ENCODE results near the gene DSCAM.
"Not testable (repeated sequence)": the region's sequence is repeated elsewhere in the genome, so short reads cannot be mapped to it uniquely, and the experiment has no call there.

Gene DSCAM

GRCh38 chr21:40299451-40299850, 547.5 kb downstream of the DSCAM start:
- Histone ChIP-seq H3K4me1 (ENCODE audit: control insufficient read depth, insufficient read depth, low read length) (no peaks in the 10 kb centered on the region), H3K27me3 (ENCODE audit: control insufficient read depth, insufficient read depth, low read length) (no peaks in the 10 kb centered on the region), H3K9ac (ENCODE audit: low read length) (no peak overlapping the region), H3K36me3 (ENCODE audit: control insufficient read depth, insufficient read depth, low read length) (no peaks in the 10 kb centered on the region), H3K4me3 (ENCODE audit: low read length) (no peak overlapping the region), H3K9me3 (ENCODE audit: control insufficient read depth, low read length) (no peaks in the 10 kb centered on the region)

- Histone ChIP-seq H3K36me3 (ENCODE audit: control insufficient read depth, insufficient read depth, low read length) (no peaks in the 10 kb centered on the region), H3K9ac (ENCODE audit: low read length) (no peak overlapping the region), H3K4me1 (ENCODE audit: control insufficient read depth, insufficient read depth, low read length) (no peaks in the 10 kb centered on the region), H3K27me3 (ENCODE audit: control insufficient read depth, insufficient read depth, low read length) (no peaks in the 10 kb centered on the region), H3K9me3 (ENCODE audit: control insufficient read depth, low read length) (no peaks in the 10 kb centered on the region), H3K4me3 (ENCODE audit: low read length) (no peak overlapping the region)
These were observed 552.6 kb downstream of the DSCAM start for GRCh38 chr21:40294345-40294744.

GRCh38 chr21:40291560-40291959, 555.4 kb downstream of the DSCAM start:
- no peak overlapping the region for H3K9ac ChIP-seq (ENCODE audit: low read length)
- no peaks in the 10 kb centered on the region for H3K9me3 ChIP-seq (ENCODE audit: control insufficient read depth, low read length)

GRCh38 chr21:40284409-40284808, 562.5 kb downstream of the DSCAM start:
- Histone ChIP-seq H3K36me3 (ENCODE audit: control insufficient read depth, insufficient read depth, low read length) (no peaks in the 10 kb centered on the region), H3K4me3 (ENCODE audit: low read length) (no peak overlapping the region), H3K9me3 (ENCODE audit: control insufficient read depth, low read length) (no peaks in the 10 kb centered on the region), H3K27me3 (ENCODE audit: control insufficient read depth, insufficient read depth, low read length) (no peaks in the 10 kb centered on the region), H3K9ac (ENCODE audit: low read length) (no peak overlapping the region), H3K4me1 (ENCODE audit: control insufficient read depth, insufficient read depth, low read length) (no peaks in the 10 kb centered on the region)

More at GRCh38 chr21:40291560-40291959, 555.4 kb downstream of the DSCAM start:
- Histone ChIP-seq H3K27me3 (ENCODE audit: control insufficient read depth, insufficient read depth, low read length) (no peaks in the 10 kb centered on the region), H3K4me1 (ENCODE audit: control insufficient read depth, insufficient read depth, low read length) (no peaks in the 10 kb centered on the region), H3K4me3 (ENCODE audit: low read length) (no peak overlapping the region), H3K36me3 (ENCODE audit: control insufficient read depth, insufficient read depth, low read length) (no peaks in the 10 kb centered on the region)

- no peak overlapping the region for H3K4me3 ChIP-seq (ENCODE audit: low read length)
- H3K9ac ChIP-seq (ENCODE audit: low read length): no peak overlapping the region
- no peaks in the 10 kb centered on the region for H3K36me3 ChIP-seq (ENCODE audit: control insufficient read depth, insufficient read depth, low read length)
- H3K4me1 ChIP-seq (ENCODE audit: control insufficient read depth, insufficient read depth, low read length): no peaks in the 10 kb centered on the region
- no peaks in the 10 kb centered on the region for H3K27me3 ChIP-seq (ENCODE audit: control insufficient read depth, insufficient read depth, low read length)
- H3K9me3 ChIP-seq (ENCODE audit: control insufficient read depth, low read length): no peaks in the 10 kb centered on the region
These were observed 563.8 kb downstream of the DSCAM start for GRCh38 chr21:40282912-40283886.

GRCh38 chr21:40278345-40278744, 568.6 kb downstream of the DSCAM start:
- no peaks in the 10 kb centered on the region for H3K36me3 ChIP-seq (ENCODE audit: control insufficient read depth, insufficient read depth, low read length)
- H3K27me3 ChIP-seq (ENCODE audit: control insufficient read depth, insufficient read depth, low read length): no peaks in the 10 kb centered on the region
- no peak overlapping the region for H3K9ac ChIP-seq (ENCODE audit: low read length)
- no peaks in the 10 kb centered on the region for H3K9me3 ChIP-seq (ENCODE audit: control insufficient read depth, low read length)
- H3K4me1 ChIP-seq (ENCODE audit: control insufficient read depth, insufficient read depth, low read length): no peaks in the 10 kb centered on the region
- no peak overlapping the region for H3K4me3 ChIP-seq (ENCODE audit: low read length)

GRCh38 chr21:40276001-40276400, 571.0 kb downstream of the DSCAM start:
- Histone ChIP-seq H3K4me1 (ENCODE audit: control insufficient read depth, insufficient read depth, low read length) (no peaks in the 10 kb centered on the region), H3K9me3 (ENCODE audit: control insufficient read depth, low read length) (no peaks in the 10 kb centered on the region), H3K4me3 (ENCODE audit: low read length) (no peak overlapping the region), H3K36me3 (ENCODE audit: control insufficient read depth, insufficient read depth, low read length) (no peaks in the 10 kb centered on the region), H3K9ac (ENCODE audit: low read length) (no peak overlapping the region), H3K27me3 (ENCODE audit: control insufficient read depth, insufficient read depth, low read length) (no peaks in the 10 kb centered on the region)

GRCh38 chr21:40272037-40272436, 574.9 kb downstream of the DSCAM start:
- Histone ChIP-seq H3K36me3 (ENCODE audit: control insufficient read depth, insufficient read depth, low read length) (no peaks in the 10 kb centered on the region), H3K27me3 (ENCODE audit: control insufficient read depth, insufficient read depth, low read length) (no peaks in the 10 kb centered on the region), H3K4me1 (ENCODE audit: control insufficient read depth, insufficient read depth, low read length) (no peaks in the 10 kb centered on the region), H3K4me3 (ENCODE audit: low read length) (no peak overlapping the region), H3K9me3 (ENCODE audit: control insufficient read depth, low read length) (no peaks in the 10 kb centered on the region), H3K9ac (ENCODE audit: low read length) (no peak overlapping the region)

GRCh38 chr21:40271164-40271563, 575.8 kb downstream of the DSCAM start:
- Histone ChIP-seq H3K9me3 (ENCODE audit: control insufficient read depth, low read length) (no peaks in the 10 kb centered on the region), H3K36me3 (ENCODE audit: control insufficient read depth, insufficient read depth, low read length) (no peaks in the 10 kb centered on the region), H3K4me1 (ENCODE audit: control insufficient read depth, insufficient read depth, low read length) (no peaks in the 10 kb centered on the region), H3K4me3 (ENCODE audit: low read length) (no peak overlapping the region), H3K27me3 (ENCODE audit: control insufficient read depth, insufficient read depth, low read length) (no peaks in the 10 kb centered on the region), H3K9ac (ENCODE audit: low read length) (no peak overlapping the region)

GRCh38 chr21:40270047-40270446, 576.9 kb downstream of the DSCAM start:
- Histone ChIP-seq H3K9me3 (ENCODE audit: control insufficient read depth, low read length) (no peaks in the 10 kb centered on the region), H3K27me3 (ENCODE audit: control insufficient read depth, insufficient read depth, low read length) (no peaks in the 10 kb centered on the region), H3K4me3 (ENCODE audit: low read length) (no peak overlapping the region), H3K4me1 (ENCODE audit: control insufficient read depth, insufficient read depth, low read length) (no peaks in the 10 kb centered on the region), H3K36me3 (ENCODE audit: control insufficient read depth, insufficient read depth, low read length) (no peaks in the 10 kb centered on the region), H3K9ac (ENCODE audit: low read length) (no peak overlapping the region)

GRCh38 chr21:40269239-40269638, 577.7 kb downstream of the DSCAM start:
- Histone ChIP-seq H3K27me3 (ENCODE audit: control insufficient read depth, insufficient read depth, low read length) (no peaks in the 10 kb centered on the region), H3K4me3 (ENCODE audit: low read length) (no peak overlapping the region), H3K9ac (ENCODE audit: low read length) (no peak overlapping the region), H3K4me1 (ENCODE audit: control insufficient read depth, insufficient read depth, low read length) (no peaks in the 10 kb centered on the region), H3K36me3 (ENCODE audit: control insufficient read depth, insufficient read depth, low read length) (no peaks in the 10 kb centered on the region), H3K9me3 (ENCODE audit: control insufficient read depth, low read length) (no peaks in the 10 kb centered on the region)

GRCh38 chr21:40258456-40258855, 588.5 kb downstream of the DSCAM start:
- H3K9ac ChIP-seq (ENCODE audit: low read length); H3K27me3 ChIP-seq (ENCODE audit: control insufficient read depth, insufficient read depth, low read length); H3K36me3 ChIP-seq (ENCODE audit: control insufficient read depth, insufficient read depth, low read length); H3K9me3 ChIP-seq (ENCODE audit: control insufficient read depth, low read length); H3K4me1 ChIP-seq (ENCODE audit: control insufficient read depth, insufficient read depth, low read length); H3K4me3 ChIP-seq (ENCODE audit: low read length): not testable (repeated sequence)
